Mucosa of stomach (tissue), 1 donor: ENCODE results near the gene MFRP.

ENCODE experiments used
- H3K27me3 ChIP-seq: one replicate; pipeline ENCODE4 v1.7.0; 2013; ENCODE audit warnings: mild to moderate bottlenecking, low read length; ENCODE audit not compliant: control insufficient read depth, insufficient read depth
- H3K36me3 ChIP-seq: one replicate; pipeline ENCODE4 v1.7.0; 2013; ENCODE audit warnings: low read length; ENCODE audit not compliant: control insufficient read depth, insufficient read depth
- H3K4me1 ChIP-seq: one replicate; pipeline ENCODE4 v1.7.0; 2013; ENCODE audit warnings: mild to moderate bottlenecking, low read length; ENCODE audit not compliant: control insufficient read depth, insufficient read depth
- H3K4me3 ChIP-seq: one replicate; pipeline ENCODE4 v1.7.0; 2013; ENCODE audit warnings: low read length
- H3K9ac ChIP-seq: one replicate; pipeline ENCODE4 v1.7.0; 2013; ENCODE audit warnings: mild to moderate bottlenecking, low read length, moderate library complexity
- H3K9me3 ChIP-seq: one replicate; pipeline ENCODE4 v1.7.0; 2013; ENCODE audit warnings: mild to moderate bottlenecking, low read length, moderate library complexity; ENCODE audit not compliant: control insufficient read depth
- donor health status: Pancreatic carcinoma.

MFRP gene

DNA sequence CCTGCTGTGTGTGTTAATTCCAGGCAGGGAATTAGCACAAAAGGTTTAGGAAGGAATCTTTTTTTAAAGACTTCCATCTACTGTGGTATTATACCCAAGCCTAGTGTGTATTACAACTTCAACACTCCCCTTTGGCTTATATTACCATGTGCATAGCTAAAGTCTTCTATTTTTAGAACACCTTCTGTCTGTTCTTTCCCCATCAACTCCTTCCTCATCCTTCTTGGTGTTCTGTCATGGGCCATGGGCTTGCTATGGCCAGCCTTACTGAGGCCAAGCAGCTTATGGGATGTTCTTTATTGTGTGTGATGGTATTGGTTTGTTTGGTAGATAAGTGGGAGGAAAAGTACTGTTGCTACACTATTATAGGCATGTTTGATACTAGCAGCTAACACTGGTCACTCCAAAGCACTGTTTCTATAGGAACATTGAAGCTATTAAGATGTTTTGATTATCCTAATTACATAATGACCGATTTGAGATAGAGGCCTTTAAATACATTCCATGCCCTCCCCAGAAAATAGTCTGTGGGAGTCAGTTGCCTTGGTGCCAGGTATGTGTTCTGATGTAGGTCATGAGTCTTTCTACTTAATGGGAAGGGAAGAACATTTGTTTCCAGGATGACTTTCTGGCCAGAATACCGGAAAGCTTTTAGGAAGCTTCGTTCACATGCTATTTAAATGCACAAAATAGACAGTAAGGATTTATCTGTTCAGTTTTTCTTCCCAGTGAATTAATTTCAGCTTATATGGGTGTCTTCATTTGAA is 46.1 kb downstream of the MFRP start:
- peaks cover 14% of the 10 kb centered on the region for H3K36me3 ChIP-seq
- no peak overlapping the region for H3K4me3 ChIP-seq
- no peak overlapping the region for H3K9ac ChIP-seq
- H3K4me1 ChIP-seq, result no peaks in the 10 kb centered on the region
- H3K9me3 ChIP-seq, result no peaks in the 10 kb centered on the region
- H3K27me3 ChIP-seq, result no peaks in the 10 kb centered on the region

DNA sequence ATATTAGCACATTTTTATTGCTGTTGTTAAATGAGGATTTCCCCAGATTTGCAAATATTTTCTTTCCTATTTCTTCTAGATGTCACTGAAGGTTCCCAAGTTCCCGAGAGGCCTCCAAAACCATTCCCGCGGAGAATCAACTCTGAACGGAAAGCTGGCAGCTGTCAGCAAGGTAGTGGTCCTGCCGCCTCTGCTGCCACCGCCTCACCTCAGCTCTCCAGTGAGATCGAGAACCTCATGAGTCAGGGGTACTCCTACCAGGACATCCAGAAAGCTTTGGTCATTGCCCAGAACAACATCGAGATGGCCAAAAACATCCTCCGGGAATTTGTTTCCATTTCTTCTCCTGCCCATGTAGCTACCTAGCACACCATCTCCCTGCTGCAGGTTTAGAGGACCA is 47.1 kb downstream of the MFRP start:
- Histone ChIP-seq H3K9me3 (no peaks in the 10 kb centered on the region), H3K36me3 (peaks cover 14% of the 10 kb centered on the region), H3K9ac (no peak overlapping the region), H3K27me3 (no peaks in the 10 kb centered on the region), H3K4me3 (no peak overlapping the region), H3K4me1 (no peaks in the 10 kb centered on the region)

DNA sequence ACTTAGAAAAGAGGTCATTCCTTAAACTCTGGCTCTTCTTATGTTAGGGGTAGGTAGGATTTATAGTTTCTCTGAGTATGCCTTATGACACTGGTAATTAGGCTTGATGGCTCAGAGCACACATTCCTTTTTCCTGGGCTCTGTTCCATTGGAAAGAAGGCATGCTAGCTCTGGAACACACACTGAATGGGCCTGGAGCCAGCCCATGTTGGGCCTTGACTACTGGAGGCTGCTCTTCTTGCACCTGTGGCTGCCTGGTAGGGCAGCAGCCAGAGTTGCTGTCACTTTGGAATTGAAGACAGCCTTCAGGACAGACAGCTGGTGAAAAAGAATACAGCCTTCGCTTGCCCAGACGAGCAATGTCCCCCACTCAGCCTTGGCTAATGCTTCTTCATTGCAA is 47.8 kb downstream of the MFRP start:
- Histone ChIP-seq H3K27me3 (no peaks in the 10 kb centered on the region), H3K4me3 (no peak overlapping the region), H3K36me3 (peaks cover 14% of the 10 kb centered on the region), H3K9me3 (no peaks in the 10 kb centered on the region), H3K9ac (no peak overlapping the region), H3K4me1 (no peaks in the 10 kb centered on the region)

DNA sequence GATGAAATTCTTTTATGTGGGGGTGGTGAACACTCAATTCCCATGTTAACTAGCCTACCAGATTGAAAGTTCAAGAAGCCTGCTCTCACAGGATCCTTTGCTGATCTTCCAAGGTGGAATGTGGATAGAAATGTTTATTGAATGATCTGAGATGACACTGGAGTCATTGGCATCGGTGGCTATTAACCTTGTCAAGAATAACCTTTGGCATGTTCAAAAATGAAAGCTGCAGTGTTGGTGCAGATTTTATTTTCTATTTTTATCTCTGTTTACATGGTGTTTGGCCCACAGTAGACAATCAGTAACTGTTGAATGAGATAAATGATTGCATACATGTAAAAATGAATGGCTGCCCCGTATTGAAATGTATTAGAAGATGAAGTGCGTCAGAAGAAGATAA is 48.6 kb downstream of the MFRP start:
- H3K36me3 ChIP-seq, result peaks cover 14% of the 10 kb centered on the region
- no peaks in the 10 kb centered on the region for H3K27me3 ChIP-seq
- no peaks in the 10 kb centered on the region for H3K4me1 ChIP-seq
- no peak overlapping the region for H3K4me3 ChIP-seq
- no peaks in the 10 kb centered on the region for H3K9me3 ChIP-seq
- no peak overlapping the region for H3K9ac ChIP-seq

DNA sequence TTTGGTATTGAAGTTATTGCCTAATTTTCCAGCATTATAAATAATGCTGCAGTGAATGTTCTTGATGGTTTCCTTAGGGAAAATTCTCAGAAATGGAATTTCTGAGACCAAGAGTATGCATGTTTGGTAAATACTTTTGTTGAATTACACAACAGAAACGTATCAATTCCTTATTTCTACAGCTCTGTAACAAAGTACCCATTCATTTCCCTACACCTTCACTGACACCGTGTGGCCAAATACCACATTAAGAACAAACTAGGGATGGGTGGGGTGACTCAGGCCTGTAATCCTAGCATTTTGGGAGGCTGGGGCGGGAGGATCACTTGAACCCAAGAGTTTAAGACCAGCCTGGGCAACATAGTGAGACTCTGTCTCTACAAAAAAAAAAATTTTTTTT is 51.3 kb downstream of the MFRP start:
- no peaks in the 10 kb centered on the region for H3K27me3 ChIP-seq
- peaks cover 12% of the 10 kb centered on the region for H3K36me3 ChIP-seq

DNA sequence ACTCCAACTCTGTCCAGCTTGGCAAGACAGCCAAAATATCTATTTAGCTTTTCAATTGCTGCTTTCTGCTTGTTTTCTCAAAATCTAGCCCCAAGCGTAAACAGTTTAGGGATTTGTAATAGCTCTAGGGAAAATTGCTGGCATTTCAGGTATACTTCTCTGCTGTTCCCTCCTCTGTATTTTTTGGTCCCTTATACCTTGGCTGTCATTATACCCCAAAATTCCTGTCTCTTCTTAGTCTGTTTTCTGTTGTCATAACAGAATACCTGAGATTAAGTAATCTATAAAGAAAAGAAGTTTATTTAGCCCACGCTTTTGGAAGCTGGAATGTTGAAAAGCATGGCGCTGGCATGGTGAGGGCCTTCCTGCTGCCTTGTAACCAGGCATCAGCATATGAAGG is 53.0 kb downstream of the MFRP start:
- Histone ChIP-seq H3K36me3 (peaks cover 5% of the 10 kb centered on the region), H3K9me3 (no peaks in the 10 kb centered on the region), H3K27me3 (no peaks in the 10 kb centered on the region), H3K9ac (no peak overlapping the region), H3K4me3 (no peak overlapping the region), H3K4me1 (no peaks in the 10 kb centered on the region)

More for the DNA sequence above, 51.3 kb downstream of the MFRP start:
- Histone ChIP-seq H3K4me1 (no peaks in the 10 kb centered on the region), H3K4me3 (no peak overlapping the region), H3K9me3 (no peaks in the 10 kb centered on the region), H3K9ac (no peak overlapping the region)

DNA sequence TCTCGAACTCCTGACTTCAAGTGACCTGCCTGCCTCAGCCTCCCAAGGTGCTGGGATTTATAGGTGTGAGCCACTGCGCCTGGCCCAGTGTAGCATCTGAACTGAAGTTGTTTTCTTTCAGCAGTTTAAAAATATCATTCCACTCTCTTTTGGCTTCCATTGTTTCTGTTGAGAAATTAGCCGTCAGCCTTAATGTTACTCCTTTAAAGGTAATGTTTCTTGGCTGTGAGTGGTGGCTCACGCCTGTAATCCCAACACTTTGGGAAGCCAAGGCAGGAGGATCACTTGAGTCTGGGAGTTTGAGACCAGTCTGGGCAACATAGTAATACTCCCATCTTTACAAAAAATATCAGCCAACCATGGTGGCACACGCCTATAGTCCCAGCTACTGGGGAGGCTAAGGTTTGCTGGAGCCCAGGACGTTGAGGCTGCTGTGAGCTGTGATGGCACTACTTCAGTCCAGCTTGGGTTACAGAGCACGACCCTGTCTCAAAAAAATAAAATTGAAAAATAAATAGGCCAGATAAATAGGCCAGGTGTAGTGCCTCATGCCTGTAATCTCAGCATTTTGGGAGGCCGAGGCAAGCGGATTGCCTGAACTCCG is 55.5 kb downstream of the MFRP start:
- H3K4me3 ChIP-seq, result no peak overlapping the region
- no peak overlapping the region for H3K9ac ChIP-seq
- no peaks in the 10 kb centered on the region for H3K4me1 ChIP-seq
- H3K27me3 ChIP-seq, result no peaks in the 10 kb centered on the region
- H3K9me3 ChIP-seq, result no peaks in the 10 kb centered on the region
- H3K36me3 ChIP-seq, result no peaks in the 10 kb centered on the region
